22Rv1 (cell line): ENCODE data around the gene ST3GAL3.
"Not testable (repeated sequence)": the region's sequence is repeated elsewhere in the genome, so short reads cannot be mapped to it uniquely, and the experiment has no call there.

Experiments used
- H3K27ac ChIP-seq: fragments of 450-650 bp; 2 replicates; pipeline ENCODE4 v1.5.1; 2017
- CTCF ChIP-seq: fragments of 450-650 bp; IDR thresholded peaks from 2 replicates; pipeline ENCODE4 v1.5.1; 2017; ENCODE audit warnings: mild to moderate bottlenecking
- ZFX ChIP-seq: fragments of 450-650 bp; IDR thresholded peaks from 2 replicates; pipeline ENCODE4 v1.6.1; 2017; ENCODE audit warnings: antibody characterized with exemption, borderline replicate concordance

Gene ST3GAL3

GRCh38 chr1:43711524-43712386 lies 4.4 kb downstream of the ST3GAL3 start:
- no peak overlapping the region for H3K27ac ChIP-seq
- TF ChIP-seq ZFX (no peak), CTCF (no peak)

GRCh38 chr1:43716559-43717281 lies 9.4 kb downstream of the ST3GAL3 start:
- TF ChIP-seq ZFX (no peak), CTCF (no peak)
- no peak overlapping the region for H3K27ac ChIP-seq

GRCh38 chr1:43719063-43719462 lies 11.7 kb downstream of the ST3GAL3 start:
- no peak for TF ChIP-seq CTCF
- H3K27ac ChIP-seq: no peak overlapping the region

GRCh38 chr1:43719670-43720419 lies 12.5 kb downstream of the ST3GAL3 start:
- not testable (repeated sequence) for H3K27ac ChIP-seq

GRCh38 chr1:43722810-43723209 lies 15.5 kb downstream of the ST3GAL3 start:
- no peak for TF ChIP-seq ZFX
- no peak for TF ChIP-seq CTCF
- peak overlapping the region; percentile 25 for H3K27ac ChIP-seq

GRCh38 chr1:43729816-43730463 lies 22.6 kb downstream of the ST3GAL3 start:
- TF ChIP-seq CTCF (no peak), ZFX (no peak)
- no peak overlapping the region for H3K27ac ChIP-seq

GRCh38 chr1:43731867-43732531 lies 24.7 kb downstream of the ST3GAL3 start:
- no peak overlapping the region for H3K27ac ChIP-seq
- TF ChIP-seq CTCF (no peak), ZFX (no peak)
